GM12878 (cell line): ENCODE results near the gene CLDN14. TPM values are rescaled to one million over a fixed set of nuclear protein-coding genes. Genes with fewer than 3 reads are reported as not detected.

Experiments used
- ATAC-seq: fragments of 200-7000 bp; cut with Tn5 transposase; 3 replicates; pipeline ENCODE4 v1.9.1; 2020; ENCODE audit warnings: mild to moderate bottlenecking, moderate library complexity
- BruUV-seq: library from RNA; stranded (reverse); fragments of 400-500 nt; replicated peaks from 2 replicates; lab custom pipeline; 2021; lab: Mats Ljungman, UMichigan
- CTCF ChIA-PET: fragments of 300-600 bp; sonication (Branson Sonifier 250); formaldehyde crosslinking; extraction: SDS; loops from one replicate; lab custom pipeline; 2021; ENCODE audit warnings: inconsistent platforms; lab: Yijun Ruan, JAX
- POLR2A ChIA-PET: fragments of 350-600 bp; formaldehyde crosslinking; extraction: SDS; loops from one replicate; lab custom pipeline; 2021; ENCODE audit warnings: inconsistent platforms; lab: Charles Lee
- RAD21 ChIA-PET: fragments of 300-600 bp; sonication (Branson Sonifier 250); formaldehyde crosslinking; loops from one replicate; lab custom pipeline; 2023; ENCODE audit warnings: antibody characterized with exemption; ENCODE audit not compliant: unreplicated experiment; lab: Charles Lee
- SMC1A ChIA-PET: fragments of 300-600 bp; sonication (Branson Sonifier 250); formaldehyde crosslinking; loops from one replicate; lab custom pipeline; 2023; ENCODE audit not compliant: unreplicated experiment, uncharacterized antibody; lab: Charles Lee
- DNase-seq: peaks from one replicate; pipeline ENCODE4 v3.0.0-alpha.2; 2011; ENCODE audit warnings: low read depth, low spot score
- FAIRE-seq: peaks from 3 replicates; lab custom pipeline; 2011; peaks lifted over from hg19 to GRCh38; lab: Jason Lieb, UNC
- H2AFZ ChIP-seq: 2 replicates; pipeline ENCODE4 v1.6.0; 2011; ENCODE audit warnings: low read depth, low read length, control low read depth; ENCODE audit not compliant: control insufficient read depth
- H3K27ac ChIP-seq: 2 replicates; pipeline ENCODE4 v1.5.1; 2011; ENCODE audit warnings: control low read depth; ENCODE audit not compliant: control insufficient read depth, insufficient read depth
- H3K27me3 ChIP-seq, 2 experiments: replicated peaks in 1 of 2; 2 replicates each; pipeline versions ENCODE4 v1.6.0 to v1.6.1; 2011; ENCODE audit warnings: low read length in 1 of 2; ENCODE audit not compliant: control insufficient read depth in 2 of 2, insufficient read depth in 2 of 2
- H3K36me3 ChIP-seq, 2 experiments: 2 replicates each; pipeline ENCODE4 v1.5.1; 2011; ENCODE audit warnings: low read length in 1 of 2; ENCODE audit not compliant: control insufficient read depth in 2 of 2, insufficient read depth in 2 of 2
- H3K4me1 ChIP-seq: 2 replicates; pipeline ENCODE4 v1.6.1; 2011; ENCODE audit warnings: mild to moderate bottlenecking, low read length, moderate library complexity, mixed read lengths; ENCODE audit not compliant: control insufficient read depth, insufficient read depth
- H3K4me2 ChIP-seq: 2 replicates; pipeline ENCODE4 v1.6.0; 2011; ENCODE audit warnings: control low read depth; ENCODE audit not compliant: control insufficient read depth, insufficient read depth
- H3K4me3 ChIP-seq: fragments of 200-600 bp; sonication (generic); 2 replicates; pipeline ENCODE4 v1.5.1; 2016
- H3K79me2 ChIP-seq: 2 replicates; pipeline ENCODE4 v1.6.0; 2011; ENCODE audit warnings: low read length; ENCODE audit not compliant: control insufficient read depth, insufficient read depth
- H3K9ac ChIP-seq: 2 replicates; pipeline ENCODE4 v1.8.0; 2011; ENCODE audit warnings: low read length, control low read depth, mixed read lengths; ENCODE audit not compliant: control insufficient read depth, insufficient read depth
- H3K9me3 ChIP-seq: replicated peaks from 3 replicates; pipeline ENCODE4 v1.5.1; 2011; ENCODE audit warnings: mild to moderate bottlenecking, low read length; ENCODE audit not compliant: control insufficient read depth, insufficient read depth
- H4K20me1 ChIP-seq: 2 replicates; pipeline ENCODE4 v1.6.0; 2011; ENCODE audit not compliant: control insufficient read depth, insufficient read depth
- BHLHE40 ChIP-seq, 2 experiments: fragments of 450-650 bp in 1 of 2; IDR thresholded peaks; 2 replicates each; pipeline ENCODE4 v1.6.1; 2011 to 2017; ENCODE audit warnings: low read depth in 2 of 2, borderline replicate concordance in 1 of 2, improper control_type of control experiment in 1 of 2, low read length in 1 of 2, mild to moderate bottlenecking in 1 of 2
- CHD2 ChIP-seq: IDR thresholded peaks from 2 replicates; pipeline ENCODE4 v1.6.1; 2011; ENCODE audit warnings: low read depth, low read length, improper control_type of control experiment, borderline replicate concordance
- CUX1 ChIP-seq: IDR thresholded peaks from 2 replicates; pipeline ENCODE4 v1.6.1; 2012; ENCODE audit warnings: improper control_type of control experiment, low read depth, low read length; ENCODE audit not compliant: insufficient replicate concordance
- HDGF ChIP-seq: fragments of 450-650 bp; IDR thresholded peaks from 2 replicates; pipeline ENCODE4 v1.6.1; 2016; ENCODE audit warnings: antibody characterized with exemption
- IKZF1 ChIP-seq: fragments of 450-650 bp; conservative IDR thresholded peaks from 2 replicates; pipeline ENCODE4 v1.6.1; 2017; ENCODE audit warnings: antibody characterized with exemption, mild to moderate bottlenecking
- KAT2A ChIP-seq: conservative IDR thresholded peaks from 2 replicates; pipeline ENCODE4 v1.6.1; 2011; ENCODE audit warnings: low read depth, low read length; ENCODE audit not compliant: control insufficient read depth
- NBN ChIP-seq: fragments of 450-650 bp; IDR thresholded peaks from 2 replicates; pipeline ENCODE4 v1.6.1; 2016
- NR2F1 ChIP-seq: fragments of 450-650 bp; conservative IDR thresholded peaks from 2 replicates; pipeline ENCODE4 v1.6.1; 2017; ENCODE audit warnings: mild to moderate bottlenecking
- ZNF687 ChIP-seq: fragments of 450-650 bp; IDR thresholded peaks from 2 replicates; pipeline ENCODE4 v1.6.1; 2017; ENCODE audit warnings: mild to moderate bottlenecking, moderate library complexity
- WGBS: methylation state at CpG from one replicate; pipeline ENCODE4 v1.1.6; 2016; ENCODE audit warnings: low lambda C conversion rate; ENCODE audit not compliant: insufficient replicate concordance, insufficient coverage; ENCODE audit errors: missing lambda C conversion rate; 5-methylcytosine and 5-hydroxymethylcytosine counted together
- in situ Hi-C: fragments of 300-500 bp; cut with MboI; formaldehyde crosslinking; loops from 9 replicates; pipeline ENCODE4 v1.14.3; 2018; ENCODE audit warnings: mixed read lengths
- intact Hi-C: fragments of 100-400 bp; cut with micrococcal nuclease; formaldehyde crosslinking; loops from one replicate; pipeline ENCODE4 v1.14.2; 2022; ENCODE audit not compliant: unreplicated experiment
- polyA plus RNA-seq, 11 experiments: library from polyadenylated mRNA; depleted of rRNA in 4 of 11; unstranded in 6 of 11; stranded (reverse) in 5 of 11; fragments of >200 nt; fragmentation: Nextera tagmentation in 4 of 11; fragmentation: Illumina TruSeq in 1 of 11; extraction: Ambion mirVana in 4 of 11; extraction: Trizol in 1 of 11; gene quantifications; 1 replicate in 1 of 11; 2 replicates in 10 of 11; pipeline versions ENCODE4 v1.2.1 to v1.2.3, GENCODE V29; 2011 to 2016; ENCODE audit warnings: inconsistent platforms in 2 of 11, missing spikeins in 2 of 11, low read depth in 1 of 11
- total RNA-seq, 4 experiments: library from RNA; depleted of rRNA in 3 of 4; stranded (reverse); fragments of >200 nt in 3 of 4; fragmentation: Illumina TruSeq in 1 of 4; extraction: Trizol in 1 of 4; gene quantifications; 2 replicates each; pipeline versions ENCODE4 v1.2.1 to v1.2.3, GENCODE V29; 2013 to 2021

Gene CLDN14
- total and polyA plus RNA-seq, 10 of the 15 experiments (the other 5 are each of a cell fraction or from before 2014, with no cell fraction given) = 0.90 to 19.4 (median 6.6) TPM

GRCh38 chr21:36507397-36508018, 27.6 kb upstream of the CLDN14 start:
- H3K4me3 ChIP-seq = no peak overlapping the region
- WGBS = 2% methylated on average over 9 of the region's 9 CpGs
- FAIRE-seq (no peak), DNase-seq (no peak), ATAC-seq (peak; percentile 35)
- H4K20me1 ChIP-seq = no peaks in the 10 kb centered on the region
- ChIA-PET RAD21 (interaction anchor here (1.2 to 6.2 kb wide), 10 partner anchors 9 to 80 kb away, joined by 3 to 58 read pairs (median 11); no protein-coding TSS in a partner anchor), SMC1A (interaction anchor here (0.6 to 8.2 kb wide), 9 partner anchors 9 to 417 kb away, joined by 3 to 134 read pairs (median 16); no protein-coding TSS in a partner anchor), CTCF (interaction anchor here (0.6 to 5.7 kb wide), 7 partner anchors 9 to 410 kb away, joined by 3 to 67 read pairs (median 4); no protein-coding TSS in a partner anchor), POLR2A (interaction anchor here (0.8 to 4.6 kb wide), 5 partner anchors 11 to 123 kb away, joined by 3 to 37 read pairs (median 3); no protein-coding TSS in a partner anchor)
- no peaks in the 10 kb centered on the region for H3K27me3 ChIP-seq
- peak overlapping the region; percentile 39 for H3K27ac ChIP-seq
- H3K79me2 ChIP-seq = no peaks in the 10 kb centered on the region
- peaks cover 0 to 3% of the 10 kb centered on the region in 2 experiments; a peak in 1 of 4 replicates for H3K36me3 ChIP-seq
- BruUV-seq = no TSS peak
- peak overlapping the region; percentile 13; the same call in 1 of the 2 replicates for H2AFZ ChIP-seq
- peaks cover 62% of the 10 kb centered on the region for H3K4me1 ChIP-seq
- no peaks in the 10 kb centered on the region; the same call in 1 of the 3 replicates for H3K9me3 ChIP-seq
- H3K9ac ChIP-seq = no peak overlapping the region
- intact Hi-C loops = no loop called here
- H3K4me2 ChIP-seq = no peak overlapping the region
- in situ Hi-C loops = loop anchor here (25.0 kb wide), 1 partner anchor 1730 kb away; no protein-coding TSS in a partner anchor
- no peak for TF ChIP-seq KAT2A
- TF ChIP-seq ZNF687 = peak; percentile 61; the same call in 1 of the 2 replicates
- TF ChIP-seq CHD2 = no peak
- 0 out of 2 replicates have a peak, but pooled peaks have one; percentile 51 for TF ChIP-seq HDGF
- TF ChIP-seq NR2F1 = peak; percentile 67
- TF ChIP-seq BHLHE40 (IDR thresholded peaks at IDR 0.05; ENCODE audit: borderline replicate concordance in 1 of 2, low read depth in 2 of 2, low read length in 1 of 2) = peak; percentile 26 to 83; a peak in 3 of 4 replicates
- peak; percentile 37; the same call in 1 of the 2 replicates for TF ChIP-seq IKZF1
- no peak for TF ChIP-seq CUX1
- TF ChIP-seq NBN = 0 out of 2 replicates have a peak, but pooled peaks have one; percentile 29
